ENCODE measurements around the gene BROX. TPM values are rescaled to one million over a fixed set of nuclear protein-coding genes. Genes with fewer than 3 reads are reported as not detected.

BROX gene
- total and polyA plus RNA-seq, 10 of the 15 experiments (the other 5 are each of a cell fraction or from before 2014, with no cell fraction given) = 5.8 to 42.0 (median 16.8) TPM

DNA sequence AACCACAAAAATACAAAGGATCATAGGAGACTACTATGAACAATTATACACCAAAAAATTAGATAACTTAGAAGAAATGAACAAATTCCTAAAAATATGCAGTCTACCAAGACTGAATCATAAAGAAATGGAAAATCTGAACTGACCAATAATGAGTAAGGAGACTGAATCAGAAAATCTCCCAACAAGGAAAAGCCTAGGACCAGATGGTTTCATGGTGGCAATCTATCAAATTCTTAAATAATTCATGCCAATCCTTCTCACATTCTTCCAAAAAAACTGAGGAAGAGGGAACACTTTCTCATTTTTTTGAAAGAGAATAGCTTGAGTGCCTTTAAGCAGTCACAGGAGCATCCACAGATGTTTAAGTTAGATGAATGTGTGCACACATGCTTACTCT, 70.7 kb downstream of the BROX start (continued):
- TF ChIP-seq SREBF1 (IDR thresholded peaks at IDR 0.05; ENCODE audit: low read length) = no peak

DNA sequence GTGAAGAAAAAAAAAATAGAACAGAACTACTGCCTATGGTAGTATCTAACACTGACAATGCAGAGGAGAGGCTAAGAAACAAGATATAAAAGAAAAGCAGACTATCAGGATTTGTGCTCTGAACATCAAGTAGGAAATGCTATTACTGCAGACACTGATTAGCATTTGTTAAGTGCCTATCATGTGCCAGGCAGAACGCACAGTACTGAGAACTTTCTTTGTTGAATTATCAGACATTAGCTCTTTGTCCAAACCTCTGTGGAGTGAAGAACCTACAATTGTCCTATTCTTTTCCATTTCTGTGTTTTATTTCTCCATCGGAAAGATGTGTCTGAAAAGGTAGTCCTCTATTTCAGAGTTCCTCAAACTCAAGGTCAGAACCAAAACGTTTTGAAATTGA, 72.0 kb downstream of the BROX start:
- no peak overlapping the region for H3K27ac ChIP-seq (ENCODE audit: control insufficient read depth, insufficient read depth)
- no peak overlapping the region for H3K4me3 ChIP-seq
- peaks cover 0 to 2% of the 10 kb centered on the region in 2 experiments; a peak in 2 of 4 replicates for H3K27me3 ChIP-seq (replicated peaks in 1 of 2; ENCODE audit: control insufficient read depth in 2 of 2, insufficient read depth in 2 of 2, low read length in 1 of 2)
- SMC1A ChIA-PET (ENCODE audit: uncharacterized antibody, unreplicated experiment) = no interaction called here
- no TSS peak for BruUV-seq (replicated peaks)
- CTCF ChIA-PET = no interaction called here
- no peak overlapping the region for H3K9ac ChIP-seq (ENCODE audit: control insufficient read depth, insufficient read depth, low read length)
- 42% methylated on average over 3 of the region's 3 CpGs for WGBS (ENCODE audit: insufficient coverage, insufficient replicate concordance, low lambda C conversion rate, missing lambda C conversion rate)
- no peak overlapping the region for H3K4me2 ChIP-seq (ENCODE audit: control insufficient read depth, insufficient read depth)
- intact Hi-C loops (cut with micrococcal nuclease; ENCODE audit: unreplicated experiment) (no loop called here), in situ Hi-C loops (cut with MboI) (no loop called here)
- RAD21 ChIA-PET (ENCODE audit: unreplicated experiment) = no interaction called here
- DNase-seq (ENCODE audit: low read depth, low spot score) = no peak
- H3K79me2 ChIP-seq (ENCODE audit: control insufficient read depth, insufficient read depth, low read length) = no peaks in the 10 kb centered on the region
- POLR2A ChIA-PET = no interaction called here
- no peaks in the 10 kb centered on the region for H3K36me3 ChIP-seq (ENCODE audit: control insufficient read depth in 2 of 2, insufficient read depth in 2 of 2, low read length in 1 of 2)
- H3K9me3 ChIP-seq (replicated peaks; ENCODE audit: control insufficient read depth, insufficient read depth, low read length) = no peaks in the 10 kb centered on the region
- ATAC-seq = no peak
- no peak for FAIRE-seq
- no peak overlapping the region for H2AFZ ChIP-seq (ENCODE audit: control insufficient read depth, low read depth, low read length)
- no peaks in the 10 kb centered on the region; the same call in 1 of the 2 replicates for H3K4me1 ChIP-seq (ENCODE audit: control insufficient read depth, insufficient read depth, low read length)
- no peaks in the 10 kb centered on the region for H4K20me1 ChIP-seq (ENCODE audit: control insufficient read depth, insufficient read depth)
- TF ChIP-seq, protein P1, sequence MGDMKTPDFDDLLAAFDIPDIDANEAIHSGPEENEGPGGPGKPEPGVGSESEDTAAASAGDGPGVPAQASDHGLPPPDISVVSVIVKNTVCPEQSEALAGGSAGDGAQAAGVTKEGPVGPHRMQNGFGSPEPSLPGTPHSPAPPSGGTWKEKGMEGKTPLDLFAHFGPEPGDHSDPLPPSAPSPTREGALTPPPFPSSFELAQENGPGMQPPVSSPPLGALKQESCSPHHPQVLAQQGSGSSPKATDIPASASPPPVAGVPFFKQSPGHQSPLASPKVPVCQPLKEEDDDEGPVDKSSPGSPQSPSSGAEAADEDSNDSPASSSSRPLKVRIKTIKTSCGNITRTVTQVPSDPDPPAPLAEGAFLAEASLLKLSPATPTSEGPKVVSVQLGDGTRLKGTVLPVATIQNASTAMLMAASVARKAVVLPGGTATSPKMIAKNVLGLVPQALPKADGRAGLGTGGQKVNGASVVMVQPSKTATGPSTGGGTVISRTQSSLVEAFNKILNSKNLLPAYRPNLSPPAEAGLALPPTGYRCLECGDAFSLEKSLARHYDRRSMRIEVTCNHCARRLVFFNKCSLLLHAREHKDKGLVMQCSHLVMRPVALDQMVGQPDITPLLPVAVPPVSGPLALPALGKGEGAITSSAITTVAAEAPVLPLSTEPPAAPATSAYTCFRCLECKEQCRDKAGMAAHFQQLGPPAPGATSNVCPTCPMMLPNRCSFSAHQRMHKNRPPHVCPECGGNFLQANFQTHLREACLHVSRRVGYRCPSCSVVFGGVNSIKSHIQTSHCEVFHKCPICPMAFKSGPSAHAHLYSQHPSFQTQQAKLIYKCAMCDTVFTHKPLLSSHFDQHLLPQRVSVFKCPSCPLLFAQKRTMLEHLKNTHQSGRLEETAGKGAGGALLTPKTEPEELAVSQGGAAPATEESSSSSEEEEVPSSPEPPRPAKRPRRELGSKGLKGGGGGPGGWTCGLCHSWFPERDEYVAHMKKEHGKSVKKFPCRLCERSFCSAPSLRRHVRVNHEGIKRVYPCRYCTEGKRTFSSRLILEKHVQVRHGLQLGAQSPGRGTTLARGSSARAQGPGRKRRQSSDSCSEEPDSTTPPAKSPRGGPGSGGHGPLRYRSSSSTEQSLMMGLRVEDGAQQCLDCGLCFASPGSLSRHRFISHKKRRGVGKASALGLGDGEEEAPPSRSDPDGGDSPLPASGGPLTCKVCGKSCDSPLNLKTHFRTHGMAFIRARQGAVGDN (IDR thresholded peaks at IDR 0.05) = no peak
- TF ChIP-seq, protein P2, sequence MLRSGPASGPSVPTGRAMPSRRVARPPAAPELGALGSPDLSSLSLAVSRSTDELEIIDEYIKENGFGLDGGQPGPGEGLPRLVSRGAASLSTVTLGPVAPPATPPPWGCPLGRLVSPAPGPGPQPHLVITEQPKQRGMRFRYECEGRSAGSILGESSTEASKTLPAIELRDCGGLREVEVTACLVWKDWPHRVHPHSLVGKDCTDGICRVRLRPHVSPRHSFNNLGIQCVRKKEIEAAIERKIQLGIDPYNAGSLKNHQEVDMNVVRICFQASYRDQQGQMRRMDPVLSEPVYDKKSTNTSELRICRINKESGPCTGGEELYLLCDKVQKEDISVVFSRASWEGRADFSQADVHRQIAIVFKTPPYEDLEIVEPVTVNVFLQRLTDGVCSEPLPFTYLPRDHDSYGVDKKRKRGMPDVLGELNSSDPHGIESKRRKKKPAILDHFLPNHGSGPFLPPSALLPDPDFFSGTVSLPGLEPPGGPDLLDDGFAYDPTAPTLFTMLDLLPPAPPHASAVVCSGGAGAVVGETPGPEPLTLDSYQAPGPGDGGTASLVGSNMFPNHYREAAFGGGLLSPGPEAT (IDR thresholded peaks at IDR 0.05; ENCODE audit: low read depth) = no peak
- no peak for TF ChIP-seq SMAD1 (IDR thresholded peaks at IDR 0.05; ENCODE audit: low read depth, partially characterized antibody)
- TF ChIP-seq HDGF (IDR thresholded peaks at IDR 0.05) = no peak
- TF ChIP-seq, protein P3, sequence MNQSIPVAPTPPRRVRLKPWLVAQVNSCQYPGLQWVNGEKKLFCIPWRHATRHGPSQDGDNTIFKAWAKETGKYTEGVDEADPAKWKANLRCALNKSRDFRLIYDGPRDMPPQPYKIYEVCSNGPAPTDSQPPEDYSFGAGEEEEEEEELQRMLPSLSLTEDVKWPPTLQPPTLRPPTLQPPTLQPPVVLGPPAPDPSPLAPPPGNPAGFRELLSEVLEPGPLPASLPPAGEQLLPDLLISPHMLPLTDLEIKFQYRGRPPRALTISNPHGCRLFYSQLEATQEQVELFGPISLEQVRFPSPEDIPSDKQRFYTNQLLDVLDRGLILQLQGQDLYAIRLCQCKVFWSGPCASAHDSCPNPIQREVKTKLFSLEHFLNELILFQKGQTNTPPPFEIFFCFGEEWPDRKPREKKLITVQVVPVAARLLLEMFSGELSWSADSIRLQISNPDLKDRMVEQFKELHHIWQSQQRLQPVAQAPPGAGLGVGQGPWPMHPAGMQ (IDR thresholded peaks at IDR 0.05; ENCODE audit: borderline replicate concordance) = no peak
- TF ChIP-seq, protein P4, sequence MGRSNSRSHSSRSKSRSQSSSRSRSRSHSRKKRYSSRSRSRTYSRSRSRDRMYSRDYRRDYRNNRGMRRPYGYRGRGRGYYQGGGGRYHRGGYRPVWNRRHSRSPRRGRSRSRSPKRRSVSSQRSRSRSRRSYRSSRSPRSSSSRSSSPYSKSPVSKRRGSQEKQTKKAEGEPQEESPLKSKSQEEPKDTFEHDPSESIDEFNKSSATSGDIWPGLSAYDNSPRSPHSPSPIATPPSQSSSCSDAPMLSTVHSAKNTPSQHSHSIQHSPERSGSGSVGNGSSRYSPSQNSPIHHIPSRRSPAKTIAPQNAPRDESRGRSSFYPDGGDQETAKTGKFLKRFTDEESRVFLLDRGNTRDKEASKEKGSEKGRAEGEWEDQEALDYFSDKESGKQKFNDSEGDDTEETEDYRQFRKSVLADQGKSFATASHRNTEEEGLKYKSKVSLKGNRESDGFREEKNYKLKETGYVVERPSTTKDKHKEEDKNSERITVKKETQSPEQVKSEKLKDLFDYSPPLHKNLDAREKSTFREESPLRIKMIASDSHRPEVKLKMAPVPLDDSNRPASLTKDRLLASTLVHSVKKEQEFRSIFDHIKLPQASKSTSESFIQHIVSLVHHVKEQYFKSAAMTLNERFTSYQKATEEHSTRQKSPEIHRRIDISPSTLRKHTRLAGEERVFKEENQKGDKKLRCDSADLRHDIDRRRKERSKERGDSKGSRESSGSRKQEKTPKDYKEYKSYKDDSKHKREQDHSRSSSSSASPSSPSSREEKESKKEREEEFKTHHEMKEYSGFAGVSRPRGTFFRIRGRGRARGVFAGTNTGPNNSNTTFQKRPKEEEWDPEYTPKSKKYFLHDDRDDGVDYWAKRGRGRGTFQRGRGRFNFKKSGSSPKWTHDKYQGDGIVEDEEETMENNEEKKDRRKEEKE (IDR thresholded peaks at IDR 0.05) = no peak
- TF ChIP-seq, protein P5, sequence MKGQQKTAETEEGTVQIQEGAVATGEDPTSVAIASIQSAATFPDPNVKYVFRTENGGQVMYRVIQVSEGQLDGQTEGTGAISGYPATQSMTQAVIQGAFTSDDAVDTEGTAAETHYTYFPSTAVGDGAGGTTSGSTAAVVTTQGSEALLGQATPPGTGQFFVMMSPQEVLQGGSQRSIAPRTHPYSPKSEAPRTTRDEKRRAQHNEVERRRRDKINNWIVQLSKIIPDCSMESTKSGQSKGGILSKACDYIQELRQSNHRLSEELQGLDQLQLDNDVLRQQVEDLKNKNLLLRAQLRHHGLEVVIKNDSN (IDR thresholded peaks at IDR 0.05; ENCODE audit: borderline replicate concordance, extremely low read length, insufficient read depth, low read depth, low read length) = no peak
- TF ChIP-seq GABPA (IDR thresholded peaks at IDR 0.05; ENCODE audit: low read depth) = no peak
- TF ChIP-seq NFYA (IDR thresholded peaks at IDR 0.05; ENCODE audit: borderline replicate concordance, low read depth, low read length) = no peak
- TF ChIP-seq EP300 (IDR thresholded peaks at IDR 0.05; ENCODE audit: borderline replicate concordance in 1 of 2, control insufficient read depth in 1 of 2, low read depth in 2 of 2, low read length in 2 of 2) = no peak
